ENCODE data around the gene ST6GALNAC3. TPM values are rescaled to one million over a fixed set of nuclear protein-coding genes. Genes with fewer than 3 reads are reported as not detected.
"Not testable (repeated sequence)": the region's sequence is repeated elsewhere in the genome, so short reads cannot be mapped to it uniquely, and the experiment has no call there.

ST6GALNAC3 gene
- polyA plus RNA-seq, 2 donors = 0.27 to 0.29 TPM

- not testable (repeated sequence) for H3K9me3 ChIP-seq (ENCODE audit: control insufficient read depth in 2 of 2, insufficient read depth in 1 of 2, low read depth in 1 of 2, low read length in 1 of 2)
Measured at GRCh38 chr1:76112321-76112720, 37.8 kb downstream of the ST6GALNAC3 start.

GRCh38 chr1:76113446-76113845 lies 38.9 kb downstream of the ST6GALNAC3 start:
- Histone ChIP-seq H3K4me3 (ENCODE audit: low read depth in 1 of 2, low read length in 2 of 2) (no peak overlapping the region), H3K27ac (ENCODE audit: low read depth in 2 of 2, low read length in 1 of 2) (no peak overlapping the region), H3K27me3 (ENCODE audit: control insufficient read depth in 1 of 2, insufficient read depth in 2 of 2, low read length in 2 of 2) (no peaks in the 10 kb centered on the region), H3K4me1 (ENCODE audit: control insufficient read depth in 2 of 2, insufficient read depth in 2 of 2, low read length in 1 of 2) (no peaks in the 10 kb centered on the region), H3K9me3 (ENCODE audit: control insufficient read depth in 2 of 2, insufficient read depth in 1 of 2, low read depth in 1 of 2, low read length in 1 of 2) (no peaks in the 10 kb centered on the region), H3K36me3 (ENCODE audit: control insufficient read depth in 2 of 2, insufficient read depth in 2 of 2, low read length in 1 of 2) (no peaks in the 10 kb centered on the region)

More at GRCh38 chr1:76112321-76112720, 37.8 kb downstream of the ST6GALNAC3 start:
- H3K4me1 ChIP-seq (ENCODE audit: control insufficient read depth in 2 of 2, insufficient read depth in 2 of 2, low read length in 1 of 2); H3K36me3 ChIP-seq (ENCODE audit: control insufficient read depth in 2 of 2, insufficient read depth in 2 of 2, low read length in 1 of 2); H3K27ac ChIP-seq (ENCODE audit: low read depth in 2 of 2, low read length in 1 of 2); H3K27me3 ChIP-seq (ENCODE audit: control insufficient read depth in 1 of 2, insufficient read depth in 2 of 2, low read length in 2 of 2); H3K4me3 ChIP-seq (ENCODE audit: low read depth in 1 of 2, low read length in 2 of 2): not testable (repeated sequence)
- WGBS, 2 donors = 94 to 97% methylated on average over 17 to 32 of the region's 35 CpGs

- Histone ChIP-seq H3K27ac (ENCODE audit: low read depth in 2 of 2, low read length in 1 of 2) (no peak overlapping the region), H3K27me3 (ENCODE audit: control insufficient read depth in 1 of 2, insufficient read depth in 2 of 2, low read length in 2 of 2) (no peaks in the 10 kb centered on the region), H3K4me1 (ENCODE audit: control insufficient read depth in 2 of 2, insufficient read depth in 2 of 2, low read length in 1 of 2) (no peaks in the 10 kb centered on the region), H3K4me3 (ENCODE audit: low read depth in 1 of 2, low read length in 2 of 2) (no peak overlapping the region), H3K9me3 (ENCODE audit: control insufficient read depth in 2 of 2, insufficient read depth in 1 of 2, low read depth in 1 of 2, low read length in 1 of 2) (no peaks in the 10 kb centered on the region), H3K36me3 (ENCODE audit: control insufficient read depth in 2 of 2, insufficient read depth in 2 of 2, low read length in 1 of 2) (no peaks in the 10 kb centered on the region)
- WGBS, 2 donors = 89 to 93% methylated on average over 2 of the region's 2 CpGs
Measured at GRCh38 chr1:76115171-76115570, 40.6 kb downstream of the ST6GALNAC3 start.

GRCh38 chr1:76121850-76122249 lies 47.3 kb downstream of the ST6GALNAC3 start:
- H3K9me3 ChIP-seq (ENCODE audit: control insufficient read depth in 2 of 2, insufficient read depth in 1 of 2, low read depth in 1 of 2, low read length in 1 of 2) = no peaks in the 10 kb centered on the region
- H3K27me3 ChIP-seq (ENCODE audit: control insufficient read depth in 1 of 2, insufficient read depth in 2 of 2, low read length in 2 of 2) = no peaks in the 10 kb centered on the region
- H3K36me3 ChIP-seq (ENCODE audit: control insufficient read depth in 2 of 2, insufficient read depth in 2 of 2, low read length in 1 of 2) = no peaks in the 10 kb centered on the region
- no peaks in the 10 kb centered on the region for H3K4me1 ChIP-seq (ENCODE audit: control insufficient read depth in 2 of 2, insufficient read depth in 2 of 2, low read length in 1 of 2)
- H3K4me3 ChIP-seq (ENCODE audit: low read depth in 1 of 2, low read length in 2 of 2) = no peak overlapping the region
- no peak overlapping the region for H3K27ac ChIP-seq (ENCODE audit: low read depth in 2 of 2, low read length in 1 of 2)
- 69 to 75% methylated on average over 5 of the region's 5 CpGs for WGBS, 2 donors

- H3K4me3 ChIP-seq (ENCODE audit: low read depth in 1 of 2, low read length in 2 of 2) = no peak overlapping the region
- H3K27me3 ChIP-seq (ENCODE audit: control insufficient read depth in 1 of 2, insufficient read depth in 2 of 2, low read length in 2 of 2) = no peaks in the 10 kb centered on the region
- no peaks in the 10 kb centered on the region for H3K4me1 ChIP-seq (ENCODE audit: control insufficient read depth in 2 of 2, insufficient read depth in 2 of 2, low read length in 1 of 2)
- no peaks in the 10 kb centered on the region for H3K9me3 ChIP-seq (ENCODE audit: control insufficient read depth in 2 of 2, insufficient read depth in 1 of 2, low read depth in 1 of 2, low read length in 1 of 2)
- WGBS, 2 donors = 65 to 71% methylated on average over 5 of the region's 5 CpGs
- H3K36me3 ChIP-seq (ENCODE audit: control insufficient read depth in 2 of 2, insufficient read depth in 2 of 2, low read length in 1 of 2) = no peaks in the 10 kb centered on the region
- no peak overlapping the region for H3K27ac ChIP-seq (ENCODE audit: low read depth in 2 of 2, low read length in 1 of 2)
Measured at GRCh38 chr1:76122271-76122670, 47.7 kb downstream of the ST6GALNAC3 start.

- H3K9me3 ChIP-seq (ENCODE audit: control insufficient read depth in 2 of 2, insufficient read depth in 1 of 2, low read depth in 1 of 2, low read length in 1 of 2); H3K27ac ChIP-seq (ENCODE audit: low read depth in 2 of 2, low read length in 1 of 2); H3K4me3 ChIP-seq (ENCODE audit: low read depth in 1 of 2, low read length in 2 of 2); H3K4me1 ChIP-seq (ENCODE audit: control insufficient read depth in 2 of 2, insufficient read depth in 2 of 2, low read length in 1 of 2); H3K36me3 ChIP-seq (ENCODE audit: control insufficient read depth in 2 of 2, insufficient read depth in 2 of 2, low read length in 1 of 2); H3K27me3 ChIP-seq (ENCODE audit: control insufficient read depth in 1 of 2, insufficient read depth in 2 of 2, low read length in 2 of 2): not testable (repeated sequence)
- WGBS, 2 donors = 90 to 93% methylated on average over 5 of the region's 5 CpGs
Measured at GRCh38 chr1:76123411-76124064, 49.0 kb downstream of the ST6GALNAC3 start.

GRCh38 chr1:76124196-76124595 lies 49.6 kb downstream of the ST6GALNAC3 start:
- Histone ChIP-seq H3K9me3 (ENCODE audit: control insufficient read depth in 2 of 2, insufficient read depth in 1 of 2, low read depth in 1 of 2, low read length in 1 of 2) (no peaks in the 10 kb centered on the region), H3K4me3 (ENCODE audit: low read depth in 1 of 2, low read length in 2 of 2) (no peak overlapping the region), H3K36me3 (ENCODE audit: control insufficient read depth in 2 of 2, insufficient read depth in 2 of 2, low read length in 1 of 2) (no peaks in the 10 kb centered on the region), H3K27me3 (ENCODE audit: control insufficient read depth in 1 of 2, insufficient read depth in 2 of 2, low read length in 2 of 2) (no peaks in the 10 kb centered on the region), H3K4me1 (ENCODE audit: control insufficient read depth in 2 of 2, insufficient read depth in 2 of 2, low read length in 1 of 2) (no peaks in the 10 kb centered on the region), H3K27ac (ENCODE audit: low read depth in 2 of 2, low read length in 1 of 2) (no peak overlapping the region)
- WGBS, 2 donors = 92 to 93% methylated on average over 7 of the region's 7 CpGs

- Histone ChIP-seq H3K27ac (ENCODE audit: low read depth in 2 of 2, low read length in 1 of 2) (no peak overlapping the region), H3K36me3 (ENCODE audit: control insufficient read depth in 2 of 2, insufficient read depth in 2 of 2, low read length in 1 of 2) (no peaks in the 10 kb centered on the region), H3K27me3 (ENCODE audit: control insufficient read depth in 1 of 2, insufficient read depth in 2 of 2, low read length in 2 of 2) (no peaks in the 10 kb centered on the region), H3K4me1 (ENCODE audit: control insufficient read depth in 2 of 2, insufficient read depth in 2 of 2, low read length in 1 of 2) (no peaks in the 10 kb centered on the region), H3K9me3 (ENCODE audit: control insufficient read depth in 2 of 2, insufficient read depth in 1 of 2, low read depth in 1 of 2, low read length in 1 of 2) (no peaks in the 10 kb centered on the region), H3K4me3 (ENCODE audit: low read depth in 1 of 2, low read length in 2 of 2) (no peak overlapping the region)
- 70 to 80% methylated on average over 3 of the region's 3 CpGs for WGBS, 2 donors
Measured at GRCh38 chr1:76125473-76126219, 51.1 kb downstream of the ST6GALNAC3 start.

- no peaks in the 10 kb centered on the region for H3K36me3 ChIP-seq (ENCODE audit: control insufficient read depth in 2 of 2, insufficient read depth in 2 of 2, low read length in 1 of 2)
- H3K27ac ChIP-seq (ENCODE audit: low read depth in 2 of 2, low read length in 1 of 2) = no peak overlapping the region
- no peaks in the 10 kb centered on the region for H3K4me1 ChIP-seq (ENCODE audit: control insufficient read depth in 2 of 2, insufficient read depth in 2 of 2, low read length in 1 of 2)
- H3K4me3 ChIP-seq (ENCODE audit: low read depth in 1 of 2, low read length in 2 of 2) = no peak overlapping the region
- H3K9me3 ChIP-seq (ENCODE audit: control insufficient read depth in 2 of 2, insufficient read depth in 1 of 2, low read depth in 1 of 2, low read length in 1 of 2) = peaks cover 0 to 2% of the 10 kb centered on the region in 2 donors
- WGBS, 2 donors = 87 to 89% methylated on average over 5 of the region's 5 CpGs
- no peaks in the 10 kb centered on the region for H3K27me3 ChIP-seq (ENCODE audit: control insufficient read depth in 1 of 2, insufficient read depth in 2 of 2, low read length in 2 of 2)
Measured at GRCh38 chr1:76128096-76128495, 53.5 kb downstream of the ST6GALNAC3 start.

GRCh38 chr1:76129731-76130130 lies 55.2 kb downstream of the ST6GALNAC3 start:
- Histone ChIP-seq H3K4me1 (ENCODE audit: control insufficient read depth in 2 of 2, insufficient read depth in 2 of 2, low read length in 1 of 2) (no peaks in the 10 kb centered on the region), H3K4me3 (ENCODE audit: low read depth in 1 of 2, low read length in 2 of 2) (no peak overlapping the region), H3K27ac (ENCODE audit: low read depth in 2 of 2, low read length in 1 of 2) (no peak overlapping the region), H3K27me3 (ENCODE audit: control insufficient read depth in 1 of 2, insufficient read depth in 2 of 2, low read length in 2 of 2) (no peaks in the 10 kb centered on the region), H3K36me3 (ENCODE audit: control insufficient read depth in 2 of 2, insufficient read depth in 2 of 2, low read length in 1 of 2) (no peaks in the 10 kb centered on the region), H3K9me3 (ENCODE audit: control insufficient read depth in 2 of 2, insufficient read depth in 1 of 2, low read depth in 1 of 2, low read length in 1 of 2) (peaks cover 0 to 2% of the 10 kb centered on the region in 2 donors)
- WGBS, 2 donors = 81 to 83% methylated on average over 6 of the region's 6 CpGs

All from esophagus (tissue), 2 donors.